ENCODE measurements around the gene HAAO.
"Not testable (repeated sequence)": the region's sequence is repeated elsewhere in the genome, so short reads cannot be mapped to it uniquely, and the experiment has no call there.

Gene HAAO

DNA sequence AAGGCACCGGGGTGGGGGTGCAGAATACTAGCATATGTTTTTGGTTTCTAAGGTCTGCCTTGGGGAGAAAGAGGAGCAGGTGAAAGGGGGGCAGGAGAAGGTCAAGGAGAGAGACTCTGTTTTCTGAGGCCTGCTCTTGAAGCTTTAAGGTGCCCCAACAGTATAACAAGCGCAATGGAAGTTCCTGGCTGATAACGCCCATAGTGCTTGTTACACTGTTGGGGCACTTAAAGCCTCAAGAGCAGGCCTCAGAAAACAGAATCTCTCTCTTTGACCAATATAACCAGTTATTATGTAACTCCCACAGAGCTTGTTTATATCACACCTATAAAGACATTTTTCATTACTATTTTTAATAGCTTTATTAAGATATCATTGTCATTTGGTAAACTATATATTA lies 45.0 kb downstream of the HAAO start:
- no peak for DNase-seq (ENCODE audit: low spot score)

DNA sequence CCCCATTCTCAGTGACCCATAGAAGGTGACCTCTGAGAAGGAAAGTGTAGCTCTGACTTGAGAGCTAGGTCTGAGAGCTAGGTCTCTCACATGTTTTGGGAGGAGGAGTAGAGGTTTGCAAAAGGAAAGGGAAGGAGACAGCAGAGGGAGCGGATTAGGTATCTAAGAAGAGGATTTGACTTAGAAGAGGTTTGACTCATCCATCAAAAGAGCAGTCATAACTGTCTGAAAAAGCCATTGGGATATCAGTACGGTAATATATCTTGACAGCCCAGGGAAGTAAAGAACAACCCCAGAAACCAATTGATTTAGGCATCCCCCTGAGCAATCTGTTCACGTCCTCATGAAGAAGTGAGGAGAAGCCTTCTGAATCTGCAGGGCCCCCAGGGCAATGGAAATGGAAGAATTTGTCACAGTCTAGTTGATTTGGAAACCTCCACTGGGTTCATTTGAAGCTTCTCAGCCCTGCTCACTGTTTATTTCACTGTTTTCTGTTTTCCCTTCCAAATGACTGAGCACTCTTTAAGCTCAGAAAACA lies 47.8 kb downstream of the HAAO start:
- no peak for DNase-seq (ENCODE audit: low spot score)

DNA sequence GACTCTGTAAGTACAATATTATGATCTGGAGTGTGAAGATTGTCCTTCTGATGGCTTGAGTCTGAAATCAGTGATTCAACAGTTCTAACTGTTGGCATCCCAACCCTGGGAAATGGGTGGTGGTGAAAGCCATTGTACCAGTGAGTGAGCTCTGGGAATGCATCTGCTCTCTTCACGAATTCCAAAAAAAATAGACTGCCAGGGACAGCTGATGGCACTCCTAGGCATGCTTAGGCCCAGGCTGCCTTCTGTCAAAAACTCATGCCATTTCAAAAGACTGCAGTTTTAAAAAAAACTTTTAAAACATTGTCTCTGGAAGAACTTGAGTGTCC lies 48.8 kb downstream of the HAAO start:
- no peak for DNase-seq (ENCODE audit: low spot score)

DNA sequence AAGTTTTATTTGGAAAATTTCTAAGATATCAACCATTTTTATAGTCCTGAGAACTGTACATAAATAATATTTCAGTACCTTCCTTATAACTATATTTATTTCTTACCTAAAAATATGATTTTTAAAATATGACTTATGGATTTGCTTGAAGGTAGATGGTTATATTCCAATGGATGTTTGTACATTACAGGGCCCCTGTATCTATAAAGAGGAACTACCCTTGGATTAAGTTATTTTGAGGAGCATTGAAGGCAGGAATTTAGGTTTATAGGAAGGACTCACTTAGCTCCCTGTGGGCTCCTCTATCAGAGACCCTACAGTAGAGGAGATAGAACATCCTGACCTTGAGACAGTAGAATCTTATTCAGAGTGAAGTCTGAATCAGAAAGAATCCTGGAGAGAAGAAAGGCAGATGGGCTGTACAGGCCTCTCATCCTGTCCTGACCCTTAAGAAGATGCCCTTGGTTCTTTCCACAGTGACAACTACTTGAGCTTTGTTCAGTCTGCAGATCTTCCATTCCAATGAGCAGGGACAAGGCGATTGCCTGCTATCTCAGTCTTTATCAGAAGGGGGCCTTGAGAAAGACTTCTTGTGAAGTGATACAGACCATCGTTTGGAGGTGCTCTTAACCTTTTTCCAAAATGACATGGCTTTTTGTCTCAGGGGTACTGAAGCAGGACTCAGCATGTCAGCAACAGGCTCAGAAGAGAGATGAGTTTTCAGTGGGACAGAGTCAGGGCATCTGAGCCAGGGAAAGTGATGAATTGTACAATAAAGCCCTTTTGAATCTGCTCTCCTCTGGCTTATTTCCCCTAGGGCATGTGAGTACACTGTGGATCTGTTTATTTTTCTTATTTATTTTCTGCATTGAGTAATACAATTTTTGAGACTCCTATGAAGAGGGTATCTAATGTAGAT lies 49.4 kb downstream of the HAAO start:
- no peak for DNase-seq (ENCODE audit: low spot score)

DNA sequence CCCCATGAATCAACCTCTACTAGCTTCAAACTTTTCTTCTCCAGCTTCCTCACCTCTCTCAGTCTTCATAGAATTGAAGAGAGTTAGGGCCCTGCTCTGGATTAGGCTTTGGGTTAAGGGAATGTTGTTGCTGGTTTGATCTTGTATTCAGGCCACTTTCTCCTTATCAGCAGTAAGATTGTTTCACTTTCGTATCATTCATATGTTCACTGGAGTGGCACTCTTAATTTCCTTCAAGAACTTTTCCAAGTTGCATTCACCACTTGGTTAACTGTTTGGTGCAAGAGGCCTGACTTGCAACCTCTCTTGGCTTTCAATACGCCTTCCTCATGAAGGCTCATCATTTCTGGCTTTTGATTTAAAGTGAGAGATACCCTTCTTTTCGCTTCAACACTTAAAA lies 51.2 kb downstream of the HAAO start:
- no peak for DNase-seq (ENCODE audit: low spot score)

DNA sequence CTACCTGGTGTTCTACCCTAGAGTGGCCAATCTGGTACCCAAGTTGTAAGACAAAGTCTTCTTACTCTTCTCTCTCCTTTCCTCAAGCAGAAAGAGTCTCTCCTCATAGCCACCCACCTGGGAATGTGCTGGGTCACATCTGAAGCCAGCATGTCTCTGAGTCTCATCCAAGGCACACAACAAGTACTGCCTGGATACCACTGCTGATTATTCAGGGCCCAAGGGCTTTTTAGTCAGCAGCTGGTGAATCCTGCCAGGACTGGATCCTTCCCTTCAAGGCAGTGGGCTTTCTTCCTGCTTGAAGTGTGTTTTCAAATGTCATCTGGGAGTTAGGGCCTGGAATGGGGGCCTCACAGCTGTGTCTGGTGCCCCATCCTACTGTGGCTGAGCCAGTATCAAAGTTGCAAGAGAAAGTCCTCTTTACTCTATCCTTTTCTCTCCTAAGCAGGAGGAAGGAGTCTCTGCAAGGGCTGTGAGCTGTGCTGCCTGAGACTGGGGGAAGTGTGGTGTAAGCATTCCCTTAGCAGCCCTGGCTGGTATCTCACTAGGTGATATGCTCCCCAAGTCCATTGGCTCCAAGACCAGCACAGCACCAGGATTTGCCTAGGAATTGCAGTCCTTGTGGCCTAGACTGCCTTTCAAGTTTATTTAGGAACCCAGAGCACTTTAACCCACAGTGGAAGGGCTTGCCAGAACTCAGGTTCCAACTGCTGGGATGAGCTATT lies 55.6 kb downstream of the HAAO start:
- DNase-seq (ENCODE audit: low spot score) = no peak

DNA sequence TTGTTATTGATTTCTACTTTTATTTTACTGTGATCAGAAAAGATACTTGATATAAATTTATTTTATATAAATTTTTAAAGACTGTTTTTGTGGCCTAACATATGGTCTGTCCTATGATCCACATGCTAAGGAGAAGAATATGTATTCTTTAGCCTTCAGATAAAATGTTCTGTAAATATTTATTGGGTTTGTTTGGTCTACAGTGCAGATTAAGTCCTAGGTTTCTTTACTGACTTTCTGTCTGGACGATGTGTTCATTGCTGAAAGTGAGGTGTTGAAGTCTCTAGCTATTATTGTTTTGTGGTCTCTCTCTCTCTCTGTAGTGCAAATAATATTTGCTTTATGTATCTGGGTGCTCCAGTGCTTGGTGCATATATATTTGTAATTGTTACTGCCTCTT lies 58.5 kb downstream of the HAAO start:
- DNase-seq (ENCODE audit: low spot score) = no peak

DNA sequence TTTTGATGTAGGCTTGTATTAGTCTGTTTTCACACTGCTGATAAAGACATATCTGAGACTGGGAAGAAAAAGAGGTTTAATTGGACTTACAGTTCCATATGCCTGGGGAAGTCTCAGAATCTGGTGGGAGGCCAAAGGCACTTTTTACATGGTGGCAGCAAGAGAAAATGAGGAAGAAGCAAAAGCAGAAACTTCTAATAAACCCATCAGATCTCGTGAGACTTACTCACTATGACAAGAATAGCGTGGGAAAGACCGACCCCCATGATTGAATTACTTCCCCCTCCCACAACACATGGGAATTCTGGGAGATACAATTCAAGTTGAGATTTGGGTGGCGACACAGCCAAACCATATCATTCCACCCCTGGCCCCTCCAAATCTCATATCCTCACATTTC lies 61.1 kb downstream of the HAAO start:
- not testable (repeated sequence) for DNase-seq (ENCODE audit: low spot score)

DNA sequence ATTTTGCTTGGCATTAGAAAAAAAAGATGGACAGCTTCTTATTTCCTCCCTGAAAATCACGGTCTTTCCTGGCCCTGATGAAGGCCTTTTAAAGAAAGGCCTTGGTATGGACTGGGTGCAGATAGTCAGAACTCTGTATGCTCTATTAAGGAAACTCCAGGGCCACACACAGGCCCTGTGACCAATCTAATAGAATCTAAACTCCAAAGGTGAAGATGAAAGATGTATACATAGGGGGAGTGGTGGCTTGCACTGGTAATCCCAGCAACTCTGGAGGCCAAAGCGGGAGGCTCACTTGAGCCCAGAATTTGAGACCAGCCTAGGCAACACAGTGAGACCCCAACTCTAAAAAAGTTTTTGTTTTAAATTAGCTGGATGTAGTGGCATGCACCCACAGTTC lies 65.7 kb downstream of the HAAO start:
- DNase-seq (ENCODE audit: low spot score) = no peak

DNA sequence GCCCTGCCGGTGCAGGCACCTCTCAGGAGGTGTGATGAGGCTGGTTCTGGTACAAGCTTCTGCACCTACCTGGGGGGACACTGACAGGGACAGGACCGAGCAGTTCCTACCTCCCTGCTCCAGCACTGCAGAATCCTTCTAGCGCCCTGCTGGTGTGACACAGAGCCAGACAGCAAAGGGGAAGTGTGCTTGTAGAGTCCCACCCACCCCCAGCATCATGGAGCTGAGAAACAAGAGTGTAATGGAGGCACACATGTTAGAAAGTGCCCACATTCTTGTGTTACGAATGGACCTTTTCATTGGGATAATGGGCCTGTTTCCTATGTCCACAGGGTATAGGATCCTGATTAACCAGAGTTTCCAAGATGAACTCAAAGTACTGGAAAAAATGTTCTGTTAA lies 66.7 kb downstream of the HAAO start:
- DNase-seq (ENCODE audit: low spot score) = no peak

DNA sequence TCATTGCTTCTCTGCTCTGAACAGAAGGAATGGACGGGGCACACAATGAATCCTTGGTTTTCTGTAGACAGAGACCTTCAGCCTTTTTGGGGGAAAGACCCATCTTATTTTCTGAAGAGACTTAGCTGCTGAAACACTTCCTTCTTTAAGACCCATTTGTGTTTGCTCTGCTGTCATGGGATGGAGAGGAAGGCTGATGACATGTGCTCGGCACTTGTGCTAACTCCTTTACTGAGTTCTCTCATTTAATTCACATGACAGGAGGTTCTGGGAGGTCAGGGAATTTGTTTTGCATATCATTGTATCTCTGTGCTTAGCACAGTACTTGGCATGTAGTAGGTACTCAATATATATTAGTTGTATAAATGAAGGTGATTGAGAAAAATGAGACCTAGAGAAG lies 67.5 kb downstream of the HAAO start:
- DNase-seq (ENCODE audit: low spot score) = no peak

DNA sequence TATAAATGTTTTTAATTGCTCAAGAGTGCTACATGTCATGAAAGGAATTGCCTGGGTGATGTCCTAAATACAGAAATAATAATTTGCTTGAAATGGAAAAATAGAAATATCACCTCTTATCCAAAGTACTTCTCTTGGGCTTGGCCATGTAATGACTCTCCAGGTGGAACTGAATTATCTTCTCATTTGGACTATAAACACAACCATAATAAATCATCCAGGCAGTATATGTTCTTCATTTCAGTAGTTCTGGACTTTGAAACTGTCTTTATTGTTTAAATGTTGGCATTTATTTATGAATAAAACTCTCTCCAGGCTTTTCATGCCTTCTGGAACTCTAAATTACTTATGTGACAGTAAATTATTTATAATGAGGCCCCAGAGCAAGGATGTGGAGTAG lies 68.9 kb downstream of the HAAO start:
- DNase-seq (ENCODE audit: low spot score) = no peak

DNA sequence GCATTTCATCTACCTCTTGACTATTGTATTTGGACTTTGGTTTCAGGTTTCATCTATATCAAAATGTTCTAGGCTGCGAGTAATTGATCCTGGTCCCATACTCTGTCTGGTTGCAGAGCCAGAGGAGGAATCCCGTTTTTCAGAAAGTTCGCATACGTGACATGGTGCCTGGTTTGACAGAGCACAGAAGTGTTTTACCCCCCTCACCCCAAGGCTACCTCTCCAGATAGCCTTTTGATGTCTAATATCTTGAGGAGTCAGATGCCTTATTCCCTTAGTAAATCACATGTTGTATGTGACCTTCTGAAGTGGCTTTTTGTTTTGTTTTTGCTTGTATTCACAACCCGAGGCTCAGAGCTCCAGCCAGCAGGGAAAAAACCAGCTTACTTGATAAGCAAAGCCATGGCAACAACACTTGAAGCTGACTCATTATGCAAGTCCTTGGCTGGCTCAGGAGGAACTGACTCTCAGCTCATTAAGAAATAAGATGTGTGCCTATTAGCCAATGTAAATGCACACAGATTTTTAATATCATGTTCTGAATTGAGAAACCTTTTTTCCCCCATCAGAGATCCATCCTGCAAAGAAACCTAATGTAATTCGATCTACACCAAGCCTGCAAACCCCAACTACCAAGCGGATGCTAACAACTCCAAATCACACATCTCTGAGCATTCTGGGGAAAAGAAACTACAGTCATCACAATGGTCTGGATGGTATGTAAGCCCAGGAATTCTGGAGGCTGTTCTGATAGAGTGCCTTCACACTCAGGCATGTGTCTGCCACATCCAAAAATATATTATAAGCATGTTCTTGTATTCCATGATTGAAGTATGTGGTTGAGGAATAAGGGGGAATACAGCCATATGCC lies 69.8 kb downstream of the HAAO start:
- DNase-seq (ENCODE audit: low spot score) = peak; percentile 13

DNA sequence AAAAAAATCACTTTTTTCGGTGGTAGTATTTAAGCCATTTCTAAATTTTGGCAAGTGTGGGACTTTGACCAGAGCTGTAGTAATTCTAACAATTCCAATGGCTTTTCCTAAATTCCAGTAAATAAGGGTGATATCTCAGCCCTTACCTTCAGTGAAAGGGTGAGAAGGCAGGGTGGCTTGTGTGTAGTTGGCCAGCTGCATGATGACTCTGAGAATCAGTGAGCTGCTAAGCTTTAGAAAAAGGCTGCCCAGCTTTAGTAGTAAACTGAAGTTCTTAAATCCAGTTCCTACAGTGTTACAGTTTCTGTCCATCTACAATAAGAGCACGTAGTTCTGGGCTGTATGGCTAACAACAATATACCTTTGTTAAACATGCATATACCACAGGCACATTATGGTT lies 70.5 kb downstream of the HAAO start:
- DNase-seq (ENCODE audit: low spot score) = no peak

Data from SW480 (cell line).